Subcutaneous abdominal adipose tissue (tissue), 5 donors: Measurements from ENCODE around the gene DIS3.
"Not testable (repeated sequence)": the region's sequence is repeated elsewhere in the genome, so short reads cannot be mapped to it uniquely, and the experiment has no call there.

Experiments used
- H3K27ac ChIP-seq: one replicate; pipeline ENCODE4 v1.7.0; 2013; ENCODE audit warnings: low read depth, mild to moderate bottlenecking, inconsistent platforms, low read length, moderate library complexity
- H3K27me3 ChIP-seq, 5 donors: one replicate each; pipeline ENCODE4 v1.7.0; 2013; ENCODE audit warnings: low read length in 5 of 5, inconsistent platforms in 1 of 5; ENCODE audit not compliant: control insufficient read depth in 5 of 5, insufficient read depth in 4 of 5
- H3K36me3 ChIP-seq, 5 donors: one replicate each; pipeline ENCODE4 v1.7.0; 2013; ENCODE audit warnings: low read length in 5 of 5; ENCODE audit not compliant: control insufficient read depth in 5 of 5, insufficient read depth in 5 of 5
- H3K4me1 ChIP-seq, 5 donors: one replicate each; pipeline ENCODE4 v1.7.0; 2013; ENCODE audit warnings: low read length in 5 of 5, mild to moderate bottlenecking in 3 of 5, moderate library complexity in 1 of 5; ENCODE audit not compliant: control insufficient read depth in 5 of 5, insufficient read depth in 5 of 5
- H3K4me3 ChIP-seq, 5 donors: one replicate each; pipeline ENCODE4 v1.7.0; 2013; ENCODE audit warnings: low read length in 5 of 5, low read depth in 1 of 5
- H3K9ac ChIP-seq, 5 donors: one replicate each; pipeline ENCODE4 v1.7.0; 2013; ENCODE audit warnings: low read length in 5 of 5, mild to moderate bottlenecking in 4 of 5, moderate library complexity in 3 of 5
- H3K9me3 ChIP-seq, 5 donors: one replicate each; pipeline ENCODE4 v1.7.0; 2013; ENCODE audit warnings: low read length in 5 of 5; ENCODE audit not compliant: control insufficient read depth in 5 of 5
- donor health status: healthy.
- donor health status: healthy.
- donor health status: healthy.
- donor health status: healthy.
- donor health status: healthy.

DIS3 gene

GRCh38 chr13:72781451-72782439, at the start of gene DIS3, which contains the start of gene PIBF1:
Gene DIS3, minus strand, starts transcription at chr13:72781900. Its CDS starts 68 bp downstream, at chr13:72781832.
Gene PIBF1, plus strand, starts transcription at chr13:72782133. Its CDS starts 1,337 bp downstream, at chr13:72783470.
- peaks cover 14 to 25% (median 19%) of the 10 kb centered on the region in 5 donors for H3K36me3 ChIP-seq
- H3K9ac ChIP-seq: peak within 1 kb of the TSS; percentile 83 to 99 (median 91)
- peaks cover 4 to 44% (median 30%) of the 10 kb centered on the region in 5 donors for H3K4me1 ChIP-seq
- peak within 1 kb of the TSS; percentile 89 for H3K27ac ChIP-seq
- peak within 1 kb of the TSS; percentile 92 to 100 (median 97) for H3K4me3 ChIP-seq
- no peaks in the 10 kb centered on the region for H3K27me3 ChIP-seq
- no peaks in the 10 kb centered on the region for H3K9me3 ChIP-seq

- no peak overlapping the region for H3K9ac ChIP-seq
- no peaks in the 10 kb centered on the region for H3K27me3 ChIP-seq
- H3K9me3 ChIP-seq: no peaks in the 10 kb centered on the region
- peaks cover 11 to 32% (median 25%) of the 10 kb centered on the region in 5 donors for H3K36me3 ChIP-seq
- H3K27ac ChIP-seq: no peak overlapping the region
- no peak overlapping the region for H3K4me3 ChIP-seq
- no peaks in the 10 kb centered on the region for H3K4me1 ChIP-seq
These were observed 42.0 kb upstream of the DIS3 start for GRCh38 chr13:72823724-72824123.

DNA sequence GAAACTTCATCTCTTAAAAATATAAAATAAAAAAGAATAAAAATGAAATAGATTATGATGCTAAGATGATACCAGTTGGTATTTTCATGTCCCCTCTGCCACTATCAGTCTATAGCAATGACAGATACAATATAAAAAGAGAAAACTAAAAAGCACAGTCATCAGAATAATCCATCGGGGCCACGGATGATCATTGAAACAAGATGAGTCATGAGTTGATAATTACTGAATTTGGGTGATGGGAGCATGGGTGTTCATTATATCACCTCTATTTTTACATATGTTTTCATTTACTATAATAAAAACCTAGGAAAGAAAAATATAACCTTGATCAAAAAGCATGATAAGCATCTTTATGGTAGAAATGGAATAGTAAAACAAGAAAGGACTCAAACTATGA, 41.4 kb upstream of the DIS3 start:
- Histone ChIP-seq H3K27me3 (no peaks in the 10 kb centered on the region), H3K4me1 (no peaks in the 10 kb centered on the region), H3K27ac (no peak overlapping the region), H3K4me3 (no peak overlapping the region), H3K36me3 (peaks cover 11 to 37% (median 22%) of the 10 kb centered on the region in 5 donors), H3K9ac (no peak overlapping the region), H3K9me3 (no peaks in the 10 kb centered on the region)

DNA sequence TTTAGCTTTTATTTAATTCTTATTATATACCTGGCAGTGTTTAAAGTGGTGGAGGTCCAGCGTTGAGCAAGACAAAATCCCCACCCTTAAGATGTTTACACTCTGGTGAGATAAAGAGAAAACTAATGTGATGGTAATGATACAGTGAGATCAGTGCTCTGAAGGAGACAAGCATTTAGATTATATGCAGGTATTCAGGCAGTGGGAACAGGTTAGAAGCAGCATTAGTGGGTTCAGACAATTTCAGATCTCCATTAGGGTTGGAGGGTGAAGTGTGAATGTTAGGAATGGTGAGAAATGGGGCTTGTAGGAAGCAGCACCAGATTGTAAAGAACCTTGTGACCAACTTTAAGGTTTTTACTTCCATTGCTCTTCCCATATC, 39.2 kb upstream of the DIS3 start:
- Histone ChIP-seq H3K9me3 (no peaks in the 10 kb centered on the region), H3K4me3 (no peak overlapping the region), H3K9ac (no peak overlapping the region), H3K27ac (no peak overlapping the region), H3K27me3 (no peaks in the 10 kb centered on the region), H3K4me1 (no peaks in the 10 kb centered on the region), H3K36me3 (peaks cover 6 to 26% (median 17%) of the 10 kb centered on the region in 5 donors)

DNA sequence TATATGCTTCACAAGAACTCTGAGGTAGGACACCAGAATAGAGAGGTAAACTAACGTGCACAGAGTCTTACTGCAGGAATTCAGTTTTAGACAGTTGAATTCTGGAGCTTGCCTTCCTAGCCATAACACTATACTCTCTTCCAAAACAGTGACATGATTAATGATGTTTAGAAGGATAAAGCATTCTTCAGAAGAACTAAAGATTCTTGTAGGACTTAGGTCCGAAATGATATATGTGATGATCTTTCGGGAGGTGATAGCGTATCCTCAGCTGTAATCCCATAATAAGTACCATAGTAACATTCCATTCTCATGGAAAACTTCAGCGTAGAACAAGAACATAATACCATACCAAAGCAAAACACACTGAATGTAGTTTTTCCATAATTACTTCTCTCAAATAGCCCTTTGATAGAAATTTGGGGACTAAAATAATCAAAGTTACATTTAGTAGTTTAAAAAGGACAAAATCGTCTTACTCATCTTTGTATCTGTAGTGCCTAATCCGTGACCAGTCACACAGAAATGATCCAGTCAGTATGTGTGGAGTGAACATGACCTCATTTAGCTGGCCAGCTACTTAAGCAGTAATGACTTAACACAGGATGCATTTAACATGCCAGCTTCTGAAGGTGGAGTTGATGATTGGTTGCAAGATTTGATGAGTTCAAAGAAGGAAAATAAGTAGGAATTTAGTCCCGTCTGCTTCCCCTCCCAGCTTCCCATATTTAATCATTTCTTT, 38.6 kb upstream of the DIS3 start:
- H3K9me3 ChIP-seq: no peaks in the 10 kb centered on the region
- no peak overlapping the region for H3K4me3 ChIP-seq
- H3K27ac ChIP-seq: no peak overlapping the region
- peaks cover 6 to 26% (median 17%) of the 10 kb centered on the region in 5 donors for H3K36me3 ChIP-seq
- no peaks in the 10 kb centered on the region for H3K4me1 ChIP-seq
- no peak overlapping the region for H3K9ac ChIP-seq
- H3K27me3 ChIP-seq: no peaks in the 10 kb centered on the region

DNA sequence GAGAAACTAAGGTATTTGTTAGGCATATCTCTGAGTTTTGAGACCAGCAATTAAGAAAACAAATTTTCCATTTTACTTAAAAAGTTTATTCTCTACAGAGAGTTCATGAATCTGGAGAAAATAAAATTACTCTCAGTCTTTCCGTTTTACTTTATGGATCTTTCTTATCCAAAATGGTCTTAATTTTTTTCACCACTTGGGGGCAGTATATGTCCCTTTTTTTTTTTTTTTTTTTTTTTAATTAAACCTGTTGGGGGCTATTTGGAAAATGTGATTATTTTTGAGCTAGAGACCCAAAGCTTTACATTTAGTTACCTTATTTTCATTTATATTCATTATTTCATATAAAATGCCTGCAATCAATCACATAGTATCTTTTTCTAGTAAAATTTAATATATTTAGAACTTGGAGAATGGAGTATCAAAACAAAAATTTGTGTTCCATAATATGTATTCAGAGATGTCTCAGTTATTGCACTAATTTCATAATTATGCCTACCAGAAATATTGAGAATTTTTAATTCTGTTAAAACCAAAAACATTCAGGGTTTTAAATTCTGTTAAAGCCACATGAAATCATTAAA, 27.3 kb upstream of the DIS3 start:
- Histone ChIP-seq H3K9ac (no peak overlapping the region), H3K9me3 (no peaks in the 10 kb centered on the region), H3K27ac (no peak overlapping the region), H3K36me3 (peaks cover 0 to 12% (median 8%) of the 10 kb centered on the region in 5 donors), H3K27me3 (no peaks in the 10 kb centered on the region), H3K4me1 (no peaks in the 10 kb centered on the region), H3K4me3 (no peak overlapping the region)

- not testable (repeated sequence) for H3K36me3 ChIP-seq, H3K27me3 ChIP-seq, H3K9ac ChIP-seq, H3K9me3 ChIP-seq, H3K4me3 ChIP-seq, H3K27ac ChIP-seq, H3K4me1 ChIP-seq
These were observed 24.8 kb upstream of the DIS3 start for GRCh38 chr13:72806514-72806913.

DNA sequence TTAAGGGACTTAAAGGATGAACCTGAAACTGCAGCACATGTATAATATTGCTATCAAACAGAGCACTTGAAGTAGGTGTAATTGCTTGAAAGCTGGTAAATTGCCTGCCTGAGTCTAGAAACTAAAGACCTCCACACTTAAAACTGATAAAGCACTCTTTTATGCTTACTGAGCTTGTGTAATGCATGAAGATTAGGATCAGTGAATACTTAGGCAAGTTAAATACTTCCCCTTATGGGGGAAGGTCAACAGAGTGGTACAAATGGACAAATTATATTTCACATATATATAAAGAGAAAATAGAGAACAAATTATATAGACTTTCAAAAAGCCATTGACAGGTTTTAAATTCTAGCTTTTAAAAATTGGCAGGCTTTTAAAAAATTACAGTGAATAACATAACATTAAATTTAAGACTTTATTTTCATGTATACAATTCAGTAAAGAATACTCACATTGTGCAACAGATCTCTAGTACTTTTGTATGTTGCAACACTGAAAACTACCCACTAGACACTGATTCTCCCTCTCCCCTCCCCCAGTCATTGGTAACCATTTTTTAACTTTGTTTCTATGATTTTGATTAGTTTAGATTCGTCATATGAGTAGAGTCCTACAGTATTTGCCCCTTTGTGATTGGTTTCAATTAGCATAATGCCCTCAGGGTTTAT, 24.1 kb upstream of the DIS3 start:
- H3K9ac ChIP-seq: no peak overlapping the region
- H3K27me3 ChIP-seq: no peaks in the 10 kb centered on the region
- H3K9me3 ChIP-seq: no peaks in the 10 kb centered on the region
- no peak overlapping the region for H3K27ac ChIP-seq
- H3K4me3 ChIP-seq: no peak overlapping the region
- H3K36me3 ChIP-seq: peaks cover 6 to 15% (median 9%) of the 10 kb centered on the region in 5 donors
- no peaks in the 10 kb centered on the region for H3K4me1 ChIP-seq

GRCh38 chr13:72804301-72804700, 22.6 kb upstream of the DIS3 start:
- no peak overlapping the region for H3K27ac ChIP-seq
- no peak overlapping the region for H3K9ac ChIP-seq
- H3K27me3 ChIP-seq: no peaks in the 10 kb centered on the region
- peaks cover 6 to 25% (median 18%) of the 10 kb centered on the region in 5 donors for H3K36me3 ChIP-seq
- no peak overlapping the region for H3K4me3 ChIP-seq
- no peaks in the 10 kb centered on the region for H3K9me3 ChIP-seq
- H3K4me1 ChIP-seq: no peaks in the 10 kb centered on the region
